Frontal cortex (tissue), 4 donors: ENCODE results near the gene FAM89B. TPM values are rescaled to one million over a fixed set of nuclear protein-coding genes. Genes with fewer than 3 reads are reported as not detected.
A peak's percentile ranks its signal among the peaks of the same experiment; 100 is the strongest.
"Not testable (repeated sequence)": the region's sequence is repeated elsewhere in the genome, so short reads cannot be mapped to it uniquely, and the experiment has no call there.

Experiments
- DNase-seq, 2 donors: peaks; one replicate each; pipeline ENCODE4 v3.0.0; 2012; ENCODE audit warnings: low spot score in 2 of 2
- FAIRE-seq: peaks from 2 replicates; lab custom pipeline; 2012; peaks lifted over from hg19 to GRCh38; lab: Jason Lieb, UNC
- total RNA-seq: library from RNA; depleted of rRNA; stranded (reverse); fragments of >200 nt; gene quantifications from one replicate; pipeline ENCODE4 v1.2.3, GENCODE V29; 2014
- donor health status: control.
- donor health status: control.
- donor health status: control.

The FAM89B gene
- 19.6 TPM for total RNA-seq

DNA sequence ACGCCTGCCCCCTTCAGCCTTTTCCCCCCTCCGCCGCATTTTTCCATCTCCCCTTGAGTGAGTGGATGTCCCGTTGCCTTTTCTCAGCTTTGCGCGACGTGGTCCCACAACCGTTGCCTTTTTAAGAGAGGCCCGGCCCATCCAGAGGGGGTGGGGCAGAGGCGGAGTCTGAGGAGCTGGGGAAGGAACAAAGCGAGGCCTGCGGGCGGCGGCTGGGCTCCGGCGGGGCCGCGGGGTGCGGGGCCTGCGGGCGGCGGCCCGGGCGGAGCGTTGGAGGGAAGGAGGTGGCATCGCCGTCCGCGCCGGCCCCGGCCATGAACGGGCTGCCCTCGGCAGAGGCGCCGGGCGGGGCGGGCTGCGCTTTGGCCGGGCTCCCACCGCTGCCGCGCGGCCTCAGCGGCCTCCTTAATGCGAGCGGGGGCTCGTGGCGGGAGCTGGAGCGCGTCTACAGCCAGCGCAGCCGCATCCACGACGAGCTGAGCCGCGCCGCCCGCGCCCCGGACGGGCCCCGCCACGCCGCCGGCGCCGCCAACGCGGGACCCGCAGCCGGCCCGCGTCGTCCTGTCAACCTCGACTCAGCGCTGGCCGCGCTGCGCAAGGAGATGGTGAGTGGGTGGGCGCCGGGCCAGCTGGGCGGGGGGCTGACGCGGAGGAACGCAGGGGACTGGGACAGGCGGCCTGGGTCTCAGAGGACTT lies at the start of gene FAM89B:
FAM89B (plus strand) TSS at position 183 of the 696 bp plus-strand sequence; CDS start at position 315, 132 bp downstream.
- DNase-seq, result peak; percentile 84 to 92
- no peak for FAIRE-seq

DNA sequence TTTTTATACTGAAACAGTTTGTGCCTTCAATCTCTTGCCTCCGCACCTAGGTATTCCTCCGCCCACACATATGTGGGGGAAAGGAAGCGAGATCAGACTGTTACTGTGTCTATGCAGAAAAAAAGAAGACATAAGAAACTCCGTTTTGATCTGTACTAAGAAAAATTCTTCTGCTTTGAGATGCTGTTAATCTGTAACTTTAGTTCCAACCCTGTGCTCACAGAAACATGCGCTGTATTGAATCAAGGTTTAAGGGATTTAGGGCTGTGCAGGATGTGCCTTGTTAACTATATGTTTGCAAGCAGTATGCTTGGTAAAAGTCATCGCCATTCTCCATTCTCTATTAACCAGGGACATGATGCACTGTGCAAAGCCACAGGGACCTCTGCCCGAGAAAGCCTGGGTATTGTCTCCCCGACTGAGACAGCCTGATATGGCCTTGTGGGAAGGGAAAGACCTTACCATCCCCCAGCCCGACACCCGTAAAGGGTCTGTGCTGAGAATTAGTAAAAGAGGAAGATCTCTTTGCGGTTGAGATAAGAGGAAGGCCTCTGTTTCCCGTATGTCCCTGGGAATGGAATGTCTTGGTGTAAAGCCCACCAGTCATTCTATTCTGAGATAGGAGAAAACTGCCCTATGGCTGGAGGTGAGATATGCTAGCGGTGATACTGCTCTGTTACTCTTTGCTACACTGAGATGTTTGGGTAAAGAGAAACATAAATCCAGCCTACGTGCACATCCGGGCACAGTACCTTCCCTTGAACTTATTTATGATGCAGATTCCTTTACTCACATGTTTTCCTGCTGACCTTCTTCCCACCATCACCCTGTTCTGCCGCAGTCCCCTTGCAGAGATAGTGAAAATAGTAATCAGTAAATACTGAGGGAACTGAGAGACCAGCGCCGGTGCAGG lies 49.4 kb upstream of the FAM89B start:
- DNase-seq, FAIRE-seq: not testable (repeated sequence)

DNA sequence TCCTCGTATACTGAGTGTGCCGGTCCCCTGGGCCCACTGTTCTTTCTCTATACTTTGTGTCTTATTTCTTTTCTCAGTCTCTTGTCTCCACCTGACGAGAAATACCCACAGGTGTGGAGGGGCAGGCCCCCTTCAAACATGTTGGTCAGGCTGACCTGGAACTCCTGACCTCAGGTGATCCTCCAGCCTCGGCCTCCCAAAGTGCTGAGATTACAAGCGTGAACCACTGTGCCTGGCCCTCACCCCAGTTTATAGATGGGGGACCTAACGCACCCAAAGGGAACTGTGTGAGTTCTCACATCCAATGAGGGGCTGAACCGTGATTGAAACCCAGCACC lies 48.7 kb upstream of the FAM89B start:
- not testable (repeated sequence) for DNase-seq, FAIRE-seq

DNA sequence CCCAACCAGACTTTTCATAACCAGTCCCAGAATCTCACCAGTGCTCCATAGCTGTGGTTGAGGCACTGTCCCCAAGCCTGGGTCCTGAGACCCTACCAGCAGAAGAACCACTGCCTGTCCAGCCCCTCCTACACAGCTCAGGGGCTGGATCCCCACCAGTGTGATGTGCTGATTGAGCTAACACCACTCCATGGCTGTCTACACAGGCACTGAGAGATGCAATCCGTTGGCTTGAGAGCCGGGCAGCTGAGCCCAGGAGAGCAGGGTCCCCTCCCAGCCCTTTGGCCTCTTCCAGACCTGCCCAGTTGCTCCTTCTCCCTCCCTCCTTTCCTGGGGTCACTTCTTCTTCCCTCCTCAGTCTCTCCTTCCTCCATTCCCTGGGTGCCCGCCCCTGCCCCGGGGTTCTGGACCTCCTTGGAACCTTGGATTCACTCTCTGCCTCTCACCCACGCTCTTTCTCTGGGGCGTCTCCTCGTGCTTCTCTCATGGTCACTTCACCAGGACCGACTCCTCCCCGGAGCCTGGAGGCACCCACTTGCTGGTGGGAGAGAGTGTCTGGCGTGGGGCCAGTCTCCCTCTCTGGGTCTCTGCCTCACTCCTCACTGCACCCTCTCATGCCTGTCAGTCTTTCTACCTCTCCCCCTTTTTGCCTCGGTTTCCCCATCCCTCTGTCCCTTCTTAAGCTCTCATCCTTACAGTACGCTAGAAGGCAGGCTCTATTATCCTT lies 48.2 kb upstream of the FAM89B start:
- FAIRE-seq (no peak), DNase-seq (no peak)

DNA sequence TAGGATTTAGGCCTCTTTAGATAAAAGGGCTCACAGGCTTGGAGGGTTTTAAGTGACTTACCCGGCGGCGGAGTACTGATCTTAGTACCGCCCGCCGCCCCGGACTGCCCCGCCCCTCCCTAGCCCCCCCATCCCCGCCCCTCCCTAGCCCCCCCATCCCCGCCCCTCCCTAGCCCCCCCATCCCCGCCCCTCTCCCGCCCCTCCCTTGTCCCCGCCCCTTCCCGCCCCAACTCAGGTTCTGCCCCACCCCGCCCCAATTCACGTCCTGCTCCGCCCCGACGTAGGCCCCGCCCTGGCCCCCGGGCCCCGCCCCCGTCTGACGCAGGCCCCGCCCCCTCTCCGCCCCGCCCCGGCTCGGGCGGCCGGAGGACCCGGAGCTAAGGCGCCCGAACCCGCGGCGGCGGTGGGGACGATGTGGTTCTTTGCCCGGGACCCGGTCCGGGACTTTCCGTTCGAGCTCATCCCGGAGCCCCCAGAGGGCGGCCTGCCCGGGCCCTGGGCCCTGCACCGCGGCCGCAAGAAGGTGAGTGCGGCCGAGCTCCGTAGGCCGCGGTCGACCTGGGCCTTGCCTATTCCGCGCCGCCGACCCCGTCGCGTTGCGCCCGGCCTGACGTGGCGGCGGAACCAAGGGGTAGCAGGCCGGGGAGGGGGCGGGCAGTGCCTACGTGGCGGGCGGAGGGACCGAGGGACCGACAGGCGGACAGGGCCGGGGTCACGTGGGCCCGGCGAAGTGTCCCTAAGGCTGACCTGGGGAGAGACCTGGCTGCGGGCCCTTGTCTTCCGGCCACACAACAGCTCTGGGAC lies 47.4 kb upstream of the FAM89B start, which contains the start of gene SCYL1:
SCYL1 (plus strand) TSS at position 343 of the 805 bp plus-strand sequence; CDS start at position 414, 71 bp downstream.
- no peak for FAIRE-seq
- DNase-seq, result peak; percentile 97 to 99

DNA sequence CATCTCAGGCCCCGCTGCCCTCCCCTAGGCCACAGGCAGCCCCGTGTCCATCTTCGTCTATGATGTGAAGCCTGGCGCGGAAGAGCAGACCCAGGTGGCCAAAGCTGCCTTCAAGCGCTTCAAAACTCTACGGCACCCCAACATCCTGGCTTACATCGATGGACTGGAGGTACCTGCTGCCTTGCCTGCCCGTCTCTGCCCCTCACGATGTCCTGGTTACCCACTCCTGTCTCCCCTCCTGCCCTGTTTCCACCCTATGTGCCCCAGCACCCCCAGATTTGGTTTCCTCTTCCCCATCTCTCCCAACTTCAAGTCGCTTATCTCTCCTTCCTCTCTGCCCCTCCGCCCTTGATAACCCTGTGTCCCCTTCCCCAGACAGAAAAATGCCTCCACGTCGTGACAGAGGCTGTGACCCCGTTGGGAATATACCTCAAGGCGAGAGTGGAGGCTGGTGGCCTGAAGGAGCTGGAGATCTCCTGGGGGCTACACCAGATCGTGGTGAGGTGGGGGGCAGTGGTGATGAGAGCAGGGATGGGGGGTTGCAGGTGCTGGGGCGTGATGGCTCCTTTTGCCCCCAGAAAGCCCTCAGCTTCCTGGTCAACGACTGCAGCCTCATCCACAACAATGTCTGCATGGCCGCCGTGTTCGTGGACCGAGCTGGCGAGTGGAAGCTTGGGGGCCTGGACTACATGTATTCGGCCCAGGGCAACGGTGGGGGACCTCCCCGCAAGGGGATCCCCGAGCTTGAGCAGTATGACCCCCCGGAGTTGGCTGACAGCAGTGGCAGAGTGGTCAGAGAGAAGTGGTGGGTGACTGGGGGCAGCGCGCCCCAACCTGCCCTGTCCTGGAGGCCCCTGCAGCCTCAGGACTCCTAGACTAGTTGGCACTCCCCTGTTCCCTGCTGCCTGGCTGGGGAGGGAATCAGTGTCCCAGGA lies 46.5 kb upstream of the FAM89B start:
- DNase-seq (no peak), FAIRE-seq (no peak)

DNA sequence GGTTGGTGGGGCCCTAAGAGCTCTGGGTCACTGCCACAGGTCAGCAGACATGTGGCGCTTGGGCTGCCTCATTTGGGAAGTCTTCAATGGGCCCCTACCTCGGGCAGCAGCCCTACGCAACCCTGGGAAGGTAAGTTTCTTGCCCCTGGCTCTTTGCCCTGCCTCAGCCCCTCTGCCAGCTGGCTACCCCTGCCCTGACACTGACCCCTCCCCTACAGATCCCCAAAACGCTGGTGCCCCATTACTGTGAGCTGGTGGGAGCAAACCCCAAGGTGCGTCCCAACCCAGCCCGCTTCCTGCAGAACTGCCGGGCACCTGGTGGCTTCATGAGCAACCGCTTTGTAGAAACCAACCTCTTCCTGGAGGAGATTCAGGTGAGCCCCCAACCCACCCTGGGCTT lies 45.6 kb upstream of the FAM89B start:
- no peak for FAIRE-seq
- DNase-seq, result no peak

DNA sequence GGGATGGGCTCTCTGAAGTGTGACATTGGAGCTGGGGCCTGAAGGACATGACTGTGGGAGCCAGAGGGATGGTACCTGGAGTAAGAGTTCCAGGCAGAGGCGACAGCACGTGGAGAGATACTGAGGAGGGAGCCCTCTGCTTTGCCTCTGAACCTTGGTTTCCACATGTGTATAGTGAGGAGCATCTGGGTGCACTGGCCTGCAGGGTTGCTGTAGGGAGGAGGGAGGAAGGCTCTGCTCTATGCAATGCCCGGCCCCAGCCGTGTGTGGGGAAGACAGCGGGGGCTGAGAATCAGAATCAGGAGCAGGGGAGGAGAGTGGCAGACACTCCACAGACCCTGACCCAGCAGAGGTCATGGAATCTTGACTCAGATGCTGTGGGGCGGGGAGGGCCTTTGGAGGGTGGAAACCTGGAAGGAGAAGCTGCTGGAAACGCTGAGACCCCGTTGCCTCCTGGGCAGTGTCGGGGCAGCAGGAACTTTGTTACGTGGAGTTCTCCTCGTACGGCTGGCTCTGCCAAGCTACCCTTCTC lies 43.5 kb upstream of the FAM89B start:
- no peak for DNase-seq
- no peak for FAIRE-seq

DNA sequence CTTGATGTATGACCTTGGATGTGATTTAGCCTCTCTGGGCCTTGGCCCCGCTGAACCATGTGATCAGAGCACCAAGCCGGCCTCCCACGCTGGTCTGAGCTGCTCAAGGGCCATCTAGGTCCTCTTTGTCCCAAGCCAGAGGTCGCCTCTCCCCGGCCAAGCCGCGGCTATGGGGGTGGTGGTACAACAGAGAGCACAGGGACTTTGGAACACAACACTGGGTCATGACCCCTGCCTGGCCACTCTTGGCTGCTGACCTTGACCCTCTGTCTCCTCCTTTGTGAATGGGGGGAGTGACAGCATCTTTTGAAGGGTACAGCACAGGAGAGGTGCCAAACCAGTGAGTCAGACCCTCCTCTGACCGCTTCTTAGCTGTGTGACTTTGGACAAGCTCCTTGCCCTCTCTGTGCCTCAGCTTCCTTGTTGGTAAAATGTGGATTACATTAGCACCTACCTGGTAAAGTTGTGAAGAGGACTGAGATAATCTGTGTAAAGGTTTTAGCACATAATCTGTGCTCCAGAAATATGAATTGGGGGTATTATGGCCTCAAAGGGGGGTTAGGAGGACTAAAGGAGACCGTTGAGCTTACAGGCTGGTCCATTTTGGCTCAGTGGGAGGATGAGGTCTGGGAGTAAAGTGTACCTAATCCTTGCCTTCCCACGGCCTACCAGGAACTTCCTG lies 42.7 kb upstream of the FAM89B start:
- FAIRE-seq, result no peak
- no peak for DNase-seq

DNA sequence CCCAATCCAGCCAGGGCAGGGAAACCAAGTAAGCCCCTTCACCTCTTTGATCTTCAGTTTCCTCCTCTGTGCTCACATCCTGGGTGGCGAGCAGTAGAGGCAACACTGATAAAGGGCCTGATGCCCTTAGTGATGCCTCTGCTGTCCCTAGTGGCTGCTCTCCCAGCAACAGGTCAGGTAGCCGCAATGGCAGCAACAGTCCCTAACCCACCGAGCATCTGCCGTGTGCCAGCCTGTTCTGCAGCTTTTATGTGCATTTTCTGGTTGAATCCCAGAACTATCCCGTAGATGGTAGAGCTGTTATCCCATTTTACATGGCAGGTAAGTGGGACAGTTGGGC lies 42.2 kb upstream of the FAM89B start:
- DNase-seq, result no peak
- no peak for FAIRE-seq

DNA sequence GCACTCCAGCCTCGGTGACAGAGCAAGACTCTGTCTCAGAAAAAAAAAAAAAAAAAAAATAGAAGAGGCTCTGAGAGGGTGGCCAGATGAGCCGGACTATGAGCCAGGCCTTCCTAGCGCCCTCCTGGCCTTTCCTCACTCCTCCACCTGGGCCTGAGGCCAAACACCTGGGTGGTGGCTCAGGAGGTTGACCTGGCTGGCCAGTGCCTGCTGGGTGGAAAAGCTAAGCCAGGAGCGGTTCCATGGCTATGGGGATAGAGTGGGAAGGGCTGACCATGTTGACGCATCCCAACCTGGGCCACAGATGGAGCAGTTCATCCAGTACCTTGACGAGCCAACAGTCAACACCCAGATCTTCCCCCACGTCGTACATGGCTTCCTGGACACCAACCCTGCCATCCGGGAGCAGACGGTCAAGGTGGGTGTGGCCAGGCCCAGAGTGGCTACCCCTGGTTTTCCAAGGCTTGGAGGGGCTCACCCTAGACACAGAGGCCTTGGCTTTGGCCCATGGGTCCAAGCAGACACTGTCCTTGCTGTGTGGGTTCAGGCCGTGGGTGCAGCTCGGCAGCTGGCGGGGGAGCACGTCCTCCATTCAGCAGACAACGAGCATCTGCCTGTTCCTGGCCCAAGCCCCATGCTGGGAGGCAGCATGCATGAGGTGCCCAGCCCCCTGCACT lies 39.8 kb upstream of the FAM89B start:
- DNase-seq (no peak), FAIRE-seq (no peak)

DNA sequence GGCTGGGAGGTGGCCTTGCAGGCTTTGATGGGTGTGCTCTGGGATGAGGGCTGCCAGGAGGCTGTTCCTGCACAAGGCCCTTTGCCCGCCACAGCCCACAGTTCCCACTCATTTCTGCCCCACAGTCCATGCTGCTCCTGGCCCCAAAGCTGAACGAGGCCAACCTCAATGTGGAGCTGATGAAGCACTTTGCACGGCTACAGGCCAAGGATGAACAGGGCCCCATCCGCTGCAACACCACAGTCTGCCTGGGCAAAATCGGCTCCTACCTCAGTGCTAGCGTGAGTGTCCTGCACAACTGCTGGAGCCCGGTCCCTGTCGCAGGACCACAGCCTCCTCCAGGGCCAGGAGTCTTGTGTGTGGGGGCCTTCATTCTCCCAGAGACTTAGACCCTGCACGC lies 37.2 kb upstream of the FAM89B start:
- FAIRE-seq (no peak), DNase-seq (no peak)

DNA sequence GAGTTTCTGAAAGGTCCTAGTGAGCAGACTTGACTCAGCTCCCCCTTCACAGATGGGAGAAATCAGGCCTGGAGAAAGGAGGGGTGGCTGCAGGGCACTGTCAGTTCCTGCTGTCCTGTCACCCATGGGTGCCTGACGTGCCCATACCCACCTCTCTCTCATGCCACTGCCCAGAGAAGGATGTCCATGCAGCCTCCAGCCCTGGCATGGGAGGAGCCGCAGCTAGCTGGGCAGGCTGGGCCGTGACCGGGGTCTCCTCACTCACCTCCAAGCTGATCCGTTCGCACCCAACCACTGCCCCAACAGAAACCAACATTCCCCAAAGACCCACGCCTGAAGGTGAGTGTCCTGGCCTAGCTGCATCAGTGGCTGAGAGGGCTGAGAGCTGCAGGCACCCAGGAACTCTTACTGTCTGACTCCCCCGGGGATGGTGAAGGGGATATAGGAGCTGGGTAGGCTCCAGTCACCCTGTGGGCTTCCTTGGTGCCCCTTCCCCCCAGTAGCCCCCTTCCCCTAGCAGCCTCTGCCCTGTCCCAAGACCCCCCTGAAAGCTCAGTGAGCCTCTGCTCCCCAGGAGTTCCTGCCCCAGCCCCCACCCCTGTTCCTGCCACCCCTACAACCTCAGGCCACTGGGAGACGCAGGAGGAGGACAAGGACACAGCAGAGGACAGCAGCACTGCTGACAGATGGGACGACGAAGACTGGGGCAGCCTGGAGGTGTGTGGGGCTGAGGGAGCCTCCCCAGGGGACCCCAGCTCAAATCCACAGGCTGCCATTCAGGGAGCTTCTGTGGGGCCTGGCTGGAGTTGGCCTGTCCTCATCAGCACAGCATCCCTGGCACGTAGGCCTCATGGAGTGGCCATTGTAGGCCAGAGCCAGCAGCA lies 35.7 kb upstream of the FAM89B start:
- DNase-seq (no peak), FAIRE-seq (no peak)

DNA sequence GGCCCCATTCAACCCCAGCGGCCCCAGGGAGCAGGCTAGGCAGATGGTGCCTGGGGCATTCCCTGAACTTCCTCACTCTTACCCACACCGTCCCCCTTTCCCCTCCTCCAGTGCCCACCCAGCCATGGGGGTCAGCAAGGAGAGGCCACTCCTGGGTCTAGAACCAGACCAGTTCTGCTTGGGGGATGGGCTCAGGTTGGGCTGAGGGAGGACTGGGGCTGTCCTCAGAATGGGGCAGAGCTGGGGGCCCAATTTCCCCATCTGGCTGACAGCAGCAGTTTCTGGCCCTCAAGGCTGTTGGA lies 35.1 kb upstream of the FAM89B start:
- no peak for DNase-seq
- FAIRE-seq, result no peak

DNA sequence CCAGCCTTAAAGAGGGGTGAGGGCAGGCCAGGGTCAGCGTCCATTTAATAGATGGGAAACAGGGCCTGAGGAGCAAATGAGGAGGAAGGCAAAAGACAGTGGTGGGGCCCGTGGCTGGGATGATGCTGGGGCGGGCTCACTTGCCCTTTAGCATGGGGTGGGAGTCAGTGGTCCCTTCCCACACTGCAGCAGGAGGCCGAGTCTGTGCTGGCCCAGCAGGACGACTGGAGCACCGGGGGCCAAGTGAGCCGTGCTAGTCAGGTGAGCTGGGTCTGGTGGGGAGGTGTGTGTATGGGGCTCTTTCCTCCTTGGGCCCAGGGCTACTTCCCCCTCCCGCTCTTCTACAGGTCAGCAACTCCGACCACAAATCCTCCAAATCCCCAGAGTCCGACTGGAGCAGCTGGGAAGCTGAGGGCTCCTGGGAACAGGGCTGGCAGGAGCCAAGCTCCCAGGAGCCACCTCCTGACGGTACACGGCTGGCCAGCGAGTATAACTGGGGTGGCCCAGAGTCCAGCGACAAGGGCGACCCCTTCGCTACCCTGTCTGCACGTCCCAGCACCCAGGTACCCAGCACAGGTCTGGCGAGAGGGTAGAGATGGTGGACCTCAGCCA lies 34.6 kb upstream of the FAM89B start:
- FAIRE-seq (no peak), DNase-seq (no peak)

DNA sequence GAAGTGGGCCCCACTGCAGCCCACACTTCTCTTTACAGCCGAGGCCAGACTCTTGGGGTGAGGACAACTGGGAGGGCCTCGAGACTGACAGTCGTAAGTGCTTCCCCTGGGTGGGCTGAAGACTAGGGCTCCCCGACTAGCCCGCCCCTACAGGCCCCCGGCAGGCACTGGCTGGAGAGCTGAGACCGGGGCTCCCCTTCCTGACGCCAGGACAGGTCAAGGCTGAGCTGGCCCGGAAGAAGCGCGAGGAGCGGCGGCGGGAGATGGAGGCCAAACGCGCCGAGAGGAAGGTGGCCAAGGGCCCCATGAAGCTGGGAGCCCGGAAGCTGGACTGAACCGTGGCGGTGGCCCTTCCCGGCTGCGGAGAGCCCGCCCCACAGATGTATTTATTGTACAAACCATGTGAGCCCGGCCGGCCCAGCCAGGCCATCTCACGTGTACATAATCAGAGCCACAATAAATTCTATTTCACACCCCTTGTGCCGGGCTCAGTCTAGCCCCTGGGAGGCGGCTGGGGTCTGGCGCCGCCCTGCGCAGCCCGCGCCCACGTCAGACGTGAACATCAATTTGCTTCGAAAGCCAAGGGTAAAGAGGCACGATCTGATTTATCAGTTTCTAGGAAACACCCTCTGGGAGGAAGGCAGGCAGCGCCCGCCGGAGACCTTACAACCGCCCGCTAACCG lies 34.0 kb upstream of the FAM89B start:
- DNase-seq (no peak), FAIRE-seq (no peak)
